Measurements from ENCODE around the gene DUSP3. TPM values are rescaled to one million over a fixed set of nuclear protein-coding genes. Genes with fewer than 3 reads are reported as not detected.
"Not testable (repeated sequence)": the region's sequence is repeated elsewhere in the genome, so short reads cannot be mapped to it uniquely, and the experiment has no call there.

DUSP3 gene
- total RNA-seq, 1 experiment from 2014 or later = 38.4 TPM

GRCh38 chr17:43800736-43801135 lies 22.0 kb upstream of the DUSP3 start:
- H3K4me1 ChIP-seq (replicated peaks; ENCODE audit: insufficient read depth) = 0 out of 2 replicates have a peak, but pooled peaks cover 4% of the 10 kb centered on the region
- H2AFZ ChIP-seq = no peak overlapping the region
- 0 out of 2 replicates have a peak, but pooled peaks cover 5% of the 10 kb centered on the region for H3F3A ChIP-seq (ENCODE audit: insufficient read depth, low read depth)
- no peak for DNase-seq
- H3K79me2 ChIP-seq (ENCODE audit: low read depth) = no peaks in the 10 kb centered on the region
- peaks cover 3% of the 10 kb centered on the region; the same call in 1 of the 2 replicates for H3K27me3 ChIP-seq (ENCODE audit: insufficient read depth, low read depth)
- H3K27ac ChIP-seq = no peak overlapping the region
- no peaks in the 10 kb centered on the region for H4K20me1 ChIP-seq (ENCODE audit: insufficient read depth)
- TF ChIP-seq CTCF (conservative IDR thresholded peaks at IDR 0.05) = no peak
- H3K4me3 ChIP-seq = no peak overlapping the region
- H3K9me3 ChIP-seq (ENCODE audit: insufficient read depth, low read depth) = peaks cover 5% of the 10 kb centered on the region; the same call in 1 of the 2 replicates
- H3K9me2 ChIP-seq (ENCODE audit: insufficient read depth) = no peaks in the 10 kb centered on the region
- H3K36me3 ChIP-seq (ENCODE audit: low read depth) = no peaks in the 10 kb centered on the region
- intact Hi-C loops (cut with micrococcal nuclease; ENCODE audit: unreplicated experiment) = no loop called here
- no peak overlapping the region for H3K4me2 ChIP-seq
- BruUV-seq (replicated peaks) = no TSS peak
- ChIA-PET CTCF (no interaction called here), POLR2A (ENCODE audit: unreplicated experiment) (interaction anchor here (0.6 kb wide), 1 partner anchor 22 kb away, joined by 3 read pairs; no protein-coding TSS in a partner anchor)

GRCh38 chr17:43799047-43799446 lies 20.3 kb upstream of the DUSP3 start:
- Histone ChIP-seq H3K4me2 (no peak overlapping the region), H3K9me3 (ENCODE audit: insufficient read depth, low read depth) (peaks cover 5% of the 10 kb centered on the region; the same call in 1 of the 2 replicates), H3F3A (ENCODE audit: insufficient read depth, low read depth) (no peaks in the 10 kb centered on the region), H2AFZ (no peak overlapping the region), H3K27me3 (ENCODE audit: insufficient read depth, low read depth) (peaks cover 14% of the 10 kb centered on the region; the same call in 1 of the 2 replicates), H3K36me3 (ENCODE audit: low read depth) (no peaks in the 10 kb centered on the region), H4K20me1 (ENCODE audit: insufficient read depth) (no peaks in the 10 kb centered on the region), H3K4me1 (replicated peaks; ENCODE audit: insufficient read depth) (0 out of 2 replicates have a peak, but pooled peaks cover 4% of the 10 kb centered on the region), H3K27ac (no peak overlapping the region), H3K4me3 (no peak overlapping the region), H3K9me2 (ENCODE audit: insufficient read depth) (no peaks in the 10 kb centered on the region), H3K79me2 (ENCODE audit: low read depth) (no peaks in the 10 kb centered on the region)
- POLR2A ChIA-PET (ENCODE audit: unreplicated experiment) = no interaction called here
- DNase-seq = no peak
- CTCF ChIA-PET = no interaction called here
- BruUV-seq (replicated peaks) = no TSS peak
- TF ChIP-seq CTCF (conservative IDR thresholded peaks at IDR 0.05) = no peak
- TF ChIP-seq EZH2 (IDR thresholded peaks at IDR 0.05; ENCODE audit: low read depth) = no peak
- intact Hi-C loops (cut with micrococcal nuclease; ENCODE audit: unreplicated experiment) = no loop called here

- Histone ChIP-seq H3K27me3 (ENCODE audit: insufficient read depth, low read depth) (peaks cover 16% of the 10 kb centered on the region; the same call in 1 of the 2 replicates), H3K4me2 (peak overlapping the region; percentile 75), H3K4me3 (peak overlapping the region; percentile 37; the same call in 1 of the 2 replicates)
- CTCF ChIA-PET; BruUV-seq (replicated peaks); H3K9me3 ChIP-seq (ENCODE audit: insufficient read depth, low read depth); intact Hi-C loops (cut with micrococcal nuclease; ENCODE audit: unreplicated experiment); POLR2A ChIA-PET (ENCODE audit: unreplicated experiment); H3K27ac ChIP-seq; H4K20me1 ChIP-seq (ENCODE audit: insufficient read depth); H3K4me1 ChIP-seq (replicated peaks; ENCODE audit: insufficient read depth); H2AFZ ChIP-seq; H3K36me3 ChIP-seq (ENCODE audit: low read depth); H3K9me2 ChIP-seq (ENCODE audit: insufficient read depth); H3K79me2 ChIP-seq (ENCODE audit: low read depth); H3F3A ChIP-seq (ENCODE audit: insufficient read depth, low read depth): not testable (repeated sequence)
- peak in 1 of 2 experiments; percentile 47 for DNase-seq
These were observed 19.2 kb upstream of the DUSP3 start for GRCh38 chr17:43798024-43798423.

- H3K9me3 ChIP-seq (ENCODE audit: insufficient read depth, low read depth); BruUV-seq (replicated peaks); H3K4me1 ChIP-seq (replicated peaks; ENCODE audit: insufficient read depth); H4K20me1 ChIP-seq (ENCODE audit: insufficient read depth); H3K4me2 ChIP-seq; H3K79me2 ChIP-seq (ENCODE audit: low read depth); H3K4me3 ChIP-seq; POLR2A ChIA-PET (ENCODE audit: unreplicated experiment); H2AFZ ChIP-seq; CTCF ChIA-PET; DNase-seq; H3F3A ChIP-seq (ENCODE audit: insufficient read depth, low read depth); intact Hi-C loops (cut with micrococcal nuclease; ENCODE audit: unreplicated experiment); H3K27ac ChIP-seq; H3K9me2 ChIP-seq (ENCODE audit: insufficient read depth); H3K36me3 ChIP-seq (ENCODE audit: low read depth): not testable (repeated sequence)
- peaks cover 16% of the 10 kb centered on the region; the same call in 1 of the 2 replicates for H3K27me3 ChIP-seq (ENCODE audit: insufficient read depth, low read depth)
These were observed 13.9 kb upstream of the DUSP3 start for GRCh38 chr17:43792668-43793067.

All from PC-9 (cell line).